Heart right ventricle (tissue), 16 donors: Measurements from ENCODE around the gene TTC23. TPM values are rescaled to one million over a fixed set of nuclear protein-coding genes. Genes with fewer than 3 reads are reported as not detected.

ENCODE experiments used
- ATAC-seq, 8 donors: fragments of 200-7000 bp; cut with Tn5 transposase; one replicate each; pipeline ENCODE4 v1.9.1; 2020; ENCODE audit warnings: mild to moderate bottlenecking in 8 of 8, moderate library complexity in 8 of 8, moderate number of reproducible peaks in 1 of 8
- DNase-seq, 2 donors: peaks; one replicate each; pipeline ENCODE4 v3.0.0-alpha.2; 2020
- H3K27ac ChIP-seq, 10 donors: fragments of 200-600 bp; sonication (generic) in 2 of 10; one replicate each; pipeline versions ENCODE4 v1.5.0 to v1.8.0; 2020 to 2022; ENCODE audit warnings: mild to moderate bottlenecking in 3 of 10
- H3K27me3 ChIP-seq, 7 donors: fragments of 200-600 bp; one replicate each; pipeline ENCODE4 v1.8.0; 2021 to 2022; ENCODE audit warnings: mild to moderate bottlenecking in 2 of 7
- H3K36me3 ChIP-seq, 9 donors: fragments of 200-600 bp; sonication (generic) in 1 of 9; one replicate each; pipeline versions ENCODE4 v1.5.0 to v1.8.0; 2020 to 2022; ENCODE audit warnings: mild to moderate bottlenecking in 2 of 9
- H3K4me1 ChIP-seq, 9 donors: fragments of 200-600 bp; sonication (generic) in 1 of 9; one replicate each; pipeline versions ENCODE4 v1.5.0 to v1.8.0; 2020 to 2022; ENCODE audit warnings: mild to moderate bottlenecking in 4 of 9
- H3K4me3 ChIP-seq, 10 donors: fragments of 200-600 bp; sonication (generic) in 2 of 10; one replicate each; pipeline versions ENCODE4 v1.5.0 to v1.8.0; 2020 to 2022; ENCODE audit warnings: mild to moderate bottlenecking in 7 of 10, moderate library complexity in 2 of 10
- H3K9me3 ChIP-seq, 11 donors: fragments of 200-600 bp in 10 of 11; sonication (generic) in 2 of 11; one replicate each; pipeline versions ENCODE4 v1.5.0 to v1.8.0; 2013 to 2022; ENCODE audit warnings: mild to moderate bottlenecking in 2 of 11, control low read depth in 1 of 11, moderate library complexity in 1 of 11
- WGBS, 2 donors: extraction: QIAGEN DNeasy Blood & Tissue Kit; methylation state at CpG; one replicate each; pipeline ENCODE4 v1.1.7; 2013; ENCODE audit warnings: inconsistent platforms in 1 of 2; 5-methylcytosine and 5-hydroxymethylcytosine counted together
- intact Hi-C, 10 donors: fragments of 100-400 bp; cut with DNase I; formaldehyde crosslinking; loops; one replicate each; pipeline versions ENCODE4 v1.11.1 to v1.14.2; 2022
- polyA plus RNA-seq, 2 donors: library from polyadenylated mRNA; stranded (reverse); fragments of 200-250 nt; gene quantifications; one replicate each; pipeline ENCODE4 v1.2.3, GENCODE V29; 2013
- total RNA-seq, 10 donors: library from RNA; stranded (reverse); fragmentation: NEBNext Ultra II Directional in 3 of 10; extraction: Animal tissue kit (Norgen Biotek cat#: 25700) in 3 of 10; gene quantifications; one replicate each; pipeline versions ENCODE4 v1.2.1 to v1.2.4, GENCODE V29; 2021 to 2023
- TF ChIP-seq, protein P1 (sequence below), 9 donors: fragments of 200-600 bp; sonication (generic) in 2 of 9; IDR thresholded peaks; one replicate each; pipeline versions ENCODE4 v1.5.0 to v1.8.0; 2021 to 2022; ENCODE audit warnings: antibody characterized with exemption in 9 of 9, mild to moderate bottlenecking in 5 of 9, moderate library complexity in 1 of 9
- donor health status: Arrhythmogenic right ventricular cardiomyopathy.
- donor health status: ischemic (EF 13 %, LVEDD 7.1; RV severe dilation, severe dysfunction).
- donor health status: healthy with polysubstance abuse.
- donor health status: DM: no; HTN: yes; CAD: no.
- donor health status: DM: no; HTN: no; CAD: no.
- donor health status: ischemic (EF 25% LVEDD 6.9; RV normal size, moderate dysfunction).
- donor health status: ischemic (EF 25% LVEDD 5.7; RV mildly dilated, moderate dysfunction).
- donor health status: healthy.
- donor health status: DM: yes; HTN: yes; CAD: no.
- donor health status: Ischemic cardiomyopathy.
- donor health status: ischemic (EF 35%, LVEDD 5.7; RV mildly dilated, moderate dysfunction).
- donor health status: nonischemic (EF 11% LVEDD 7.7; RV severe dilation, severe dysfunction).
- donor health status: DM: yes; HTN: yes; CAD: no.
- donor health status: PGD.
- donor health status: ischemic (EF 29% LVEDD 5.4; RV normal size, mild dysfunction).
- donor health status: nonischemic (EF 23%, LVEDD 6.1; RV moderate dilation, normal function).

Gene TTC23
- total and polyA plus RNA-seq, 12 donors = 6.0 to 16.9 (median 10.9) TPM

DNA sequence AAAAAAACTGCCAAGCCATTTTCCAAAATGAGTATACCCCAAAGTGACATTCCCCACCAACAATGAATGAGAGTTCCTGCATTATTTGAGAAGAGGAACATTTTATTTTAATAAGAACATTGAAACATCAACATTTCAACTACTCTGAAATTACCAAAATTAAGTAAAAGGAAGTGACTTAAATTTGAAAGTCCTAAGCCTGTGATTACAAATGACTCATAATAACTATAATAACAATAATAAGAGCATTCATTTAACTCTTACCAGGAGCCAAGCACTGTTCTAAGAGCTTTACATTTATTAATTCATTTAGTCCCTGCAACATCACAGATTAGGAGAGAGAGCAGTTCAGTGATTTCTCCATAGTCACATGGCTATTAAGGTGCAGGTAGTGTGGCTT lies 34.3 kb upstream of the TTC23 start:
- ATAC-seq (no peak), DNase-seq (no peak)
- Histone ChIP-seq H3K4me3 (no peak overlapping the region), H3K27me3 (no peaks in the 10 kb centered on the region), H3K4me1 (peaks cover 0 to 23% (median 15%) of the 10 kb centered on the region in 9 donors), H3K27ac (peak overlapping the region in 1 of 10 donors; percentile 14), H3K36me3 (peaks cover 0 to 7% (median 0%) of the 10 kb centered on the region in 9 donors), H3K9me3 (no peaks in the 10 kb centered on the region)
- TF ChIP-seq, protein P1, sequence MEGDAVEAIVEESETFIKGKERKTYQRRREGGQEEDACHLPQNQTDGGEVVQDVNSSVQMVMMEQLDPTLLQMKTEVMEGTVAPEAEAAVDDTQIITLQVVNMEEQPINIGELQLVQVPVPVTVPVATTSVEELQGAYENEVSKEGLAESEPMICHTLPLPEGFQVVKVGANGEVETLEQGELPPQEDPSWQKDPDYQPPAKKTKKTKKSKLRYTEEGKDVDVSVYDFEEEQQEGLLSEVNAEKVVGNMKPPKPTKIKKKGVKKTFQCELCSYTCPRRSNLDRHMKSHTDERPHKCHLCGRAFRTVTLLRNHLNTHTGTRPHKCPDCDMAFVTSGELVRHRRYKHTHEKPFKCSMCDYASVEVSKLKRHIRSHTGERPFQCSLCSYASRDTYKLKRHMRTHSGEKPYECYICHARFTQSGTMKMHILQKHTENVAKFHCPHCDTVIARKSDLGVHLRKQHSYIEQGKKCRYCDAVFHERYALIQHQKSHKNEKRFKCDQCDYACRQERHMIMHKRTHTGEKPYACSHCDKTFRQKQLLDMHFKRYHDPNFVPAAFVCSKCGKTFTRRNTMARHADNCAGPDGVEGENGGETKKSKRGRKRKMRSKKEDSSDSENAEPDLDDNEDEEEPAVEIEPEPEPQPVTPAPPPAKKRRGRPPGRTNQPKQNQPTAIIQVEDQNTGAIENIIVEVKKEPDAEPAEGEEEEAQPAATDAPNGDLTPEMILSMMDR (IDR thresholded peaks at IDR 0.05) = no peak
- intact Hi-C loops = loop anchor here in 6 of 10 donors (5.0 to 10.0 kb wide), 10 partner anchors 61 to 629 kb away; partner anchors contain the start of genes LYSMD4 (in 3 of the 6) and MEF2A (in 1 of the 6)

DNA sequence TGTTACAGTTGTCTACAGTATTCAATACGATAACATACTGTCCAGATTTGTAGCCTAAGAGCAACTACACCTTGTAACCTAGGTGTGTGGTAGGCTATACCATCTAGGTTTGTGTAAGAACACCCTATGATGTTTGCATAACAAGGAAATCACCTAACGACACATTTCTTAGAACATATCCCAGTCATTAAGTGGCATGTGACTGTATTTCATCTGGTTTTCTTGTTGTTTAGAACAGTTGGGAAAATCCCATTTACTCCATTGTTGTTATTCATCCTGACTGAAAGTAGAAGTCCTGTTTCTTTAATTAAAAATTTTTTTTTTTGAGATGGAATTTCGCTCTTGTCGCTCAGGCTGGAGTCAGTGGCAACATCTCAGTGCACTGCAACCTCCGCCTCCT lies 33.2 kb upstream of the TTC23 start:
- TF ChIP-seq, protein P1 (IDR thresholded peaks at IDR 0.05) = no peak
- intact Hi-C loops = loop anchor here in 6 of 10 donors (5.0 to 10.0 kb wide), 10 partner anchors 62 to 630 kb away; partner anchors contain the start of genes LYSMD4 (in 3 of the 6) and MEF2A (in 1 of the 6)
- H3K27me3 ChIP-seq = no peaks in the 10 kb centered on the region
- H3K4me1 ChIP-seq = peaks cover 0 to 23% (median 15%) of the 10 kb centered on the region in 9 donors
- WGBS, 2 donors = 73 to 80% methylated on average over 5 of the region's 5 CpGs
- H3K27ac ChIP-seq = peak overlapping the region in 2 of 10 donors; percentile 49 to 70
- peaks cover 0 to 7% (median 0%) of the 10 kb centered on the region in 9 donors for H3K36me3 ChIP-seq
- no peak overlapping the region for H3K4me3 ChIP-seq
- peak in 3 of 8 donors; percentile 28 to 34 (median 34) for ATAC-seq
- no peaks in the 10 kb centered on the region for H3K9me3 ChIP-seq
- no peak for DNase-seq

DNA sequence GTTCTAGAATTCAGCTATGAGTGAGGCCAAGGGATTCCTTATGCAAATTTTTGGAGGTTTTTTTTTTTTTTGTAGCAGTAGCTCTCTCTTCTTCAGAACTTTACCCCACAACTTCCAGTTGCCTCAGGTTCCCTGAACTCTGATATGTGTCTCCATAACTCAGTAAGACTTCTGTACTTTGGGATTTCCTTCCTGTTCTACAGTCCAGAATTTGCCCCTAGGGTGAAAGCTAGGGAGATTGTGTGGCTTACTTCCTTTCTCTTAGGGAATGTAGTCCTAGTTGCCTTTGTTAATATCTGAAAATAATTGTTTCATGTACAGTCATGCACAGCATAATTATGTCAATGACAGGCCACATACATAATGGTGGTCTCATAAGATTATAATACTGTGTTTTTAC lies 32.7 kb upstream of the TTC23 start:
- H3K36me3 ChIP-seq = peaks cover 0 to 7% (median 0%) of the 10 kb centered on the region in 9 donors
- DNase-seq = no peak
- H3K4me1 ChIP-seq = peaks cover 0 to 23% (median 15%) of the 10 kb centered on the region in 9 donors
- H3K4me3 ChIP-seq = no peak overlapping the region
- H3K9me3 ChIP-seq = no peaks in the 10 kb centered on the region
- H3K27me3 ChIP-seq = no peaks in the 10 kb centered on the region
- ATAC-seq = peak in 5 of 8 donors; percentile 20 to 59 (median 47)
- TF ChIP-seq, protein P1 (IDR thresholded peaks at IDR 0.05) = no peak
- intact Hi-C loops = loop anchor here in 6 of 10 donors (5.0 to 10.0 kb wide), 10 partner anchors 63 to 630 kb away; partner anchors contain the start of genes LYSMD4 (in 3 of the 6) and MEF2A (in 1 of the 6)
- H3K27ac ChIP-seq = peak overlapping the region in 2 of 10 donors; percentile 49 to 70

DNA sequence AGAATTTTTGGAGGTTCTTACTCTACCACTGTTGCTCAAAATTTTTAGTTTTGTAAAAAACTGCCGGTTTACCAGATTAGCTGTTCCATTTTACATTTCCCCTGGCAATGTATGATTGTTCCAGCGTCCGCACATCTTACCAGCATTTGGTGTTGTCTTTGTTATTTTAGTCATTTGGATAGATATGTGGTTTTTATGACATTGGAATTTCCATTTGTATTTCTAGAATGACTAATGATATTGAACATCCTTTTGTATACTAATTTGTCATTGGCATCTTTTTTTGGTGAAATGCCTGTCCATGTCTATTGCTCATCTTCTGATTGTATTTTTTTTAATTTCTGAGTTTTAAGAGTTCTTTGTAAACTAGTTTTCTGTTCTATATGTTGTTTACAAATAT lies 30.4 kb upstream of the TTC23 start:
- TF ChIP-seq, protein P1 (IDR thresholded peaks at IDR 0.05) = no peak
- H3K27ac ChIP-seq = no peak overlapping the region
- no peaks in the 10 kb centered on the region for H3K9me3 ChIP-seq
- peaks cover 0 to 7% (median 0%) of the 10 kb centered on the region in 9 donors for H3K36me3 ChIP-seq
- ATAC-seq (no peak), DNase-seq (no peak)
- 94 to 98% methylated on average over 3 of the region's 3 CpGs for WGBS, 2 donors
- no peak overlapping the region for H3K4me3 ChIP-seq
- H3K4me1 ChIP-seq = peaks cover 0 to 19% (median 11%) of the 10 kb centered on the region in 9 donors
- intact Hi-C loops = loop anchor here in 7 of 10 donors (5.0 to 10.0 kb wide), 12 partner anchors 65 to 632 kb away; partner anchors contain the start of genes LYSMD4 (in 3 of the 7) and MEF2A (in 1 of the 7)
- H3K27me3 ChIP-seq = no peaks in the 10 kb centered on the region
